ENCODE results near the gene RNF212.

DNA sequence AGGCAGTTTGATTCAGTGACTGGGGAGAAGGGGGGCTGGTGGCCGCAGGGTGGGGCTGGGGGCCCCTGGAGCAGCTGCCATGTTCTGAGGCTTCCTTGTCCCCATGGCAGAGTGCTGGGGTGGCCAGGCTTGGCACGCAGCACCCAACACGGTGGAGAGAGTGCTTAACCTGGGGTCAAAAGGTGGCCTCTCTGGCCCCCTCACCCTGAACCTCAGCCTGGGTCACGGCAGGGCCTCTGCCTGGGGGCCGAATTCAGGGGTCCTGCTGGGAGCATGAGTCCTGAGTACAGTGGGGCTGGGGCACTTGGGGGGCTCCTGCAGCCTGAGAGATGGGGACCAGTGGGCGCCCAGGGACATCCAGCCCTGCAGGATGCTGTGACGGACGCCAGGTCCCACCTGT, 82.0 kb downstream of the RNF212 start:
- TF ChIP-seq GLIS3 (CRISPR knock-in tag; IDR thresholded peaks at IDR 0.05) (no peak), TCF4 (CRISPR knock-in tag; IDR thresholded peaks at IDR 0.05; ENCODE audit: borderline replicate concordance) (no peak), ZNF565 (CRISPR knock-in tag; conservative IDR thresholded peaks at IDR 0.05; ENCODE audit: low read depth) (no peak), CSDC2 (CRISPR knock-in tag; IDR thresholded peaks at IDR 0.05) (no peak), ZNF70 (CRISPR knock-in tag; IDR thresholded peaks at IDR 0.05) (no peak), ISL1 (CRISPR knock-in tag; IDR thresholded peaks at IDR 0.05) (no peak), ESRRG (CRISPR knock-in tag; IDR thresholded peaks at IDR 0.05) (no peak)
- TF ChIP-seq, protein P1, sequence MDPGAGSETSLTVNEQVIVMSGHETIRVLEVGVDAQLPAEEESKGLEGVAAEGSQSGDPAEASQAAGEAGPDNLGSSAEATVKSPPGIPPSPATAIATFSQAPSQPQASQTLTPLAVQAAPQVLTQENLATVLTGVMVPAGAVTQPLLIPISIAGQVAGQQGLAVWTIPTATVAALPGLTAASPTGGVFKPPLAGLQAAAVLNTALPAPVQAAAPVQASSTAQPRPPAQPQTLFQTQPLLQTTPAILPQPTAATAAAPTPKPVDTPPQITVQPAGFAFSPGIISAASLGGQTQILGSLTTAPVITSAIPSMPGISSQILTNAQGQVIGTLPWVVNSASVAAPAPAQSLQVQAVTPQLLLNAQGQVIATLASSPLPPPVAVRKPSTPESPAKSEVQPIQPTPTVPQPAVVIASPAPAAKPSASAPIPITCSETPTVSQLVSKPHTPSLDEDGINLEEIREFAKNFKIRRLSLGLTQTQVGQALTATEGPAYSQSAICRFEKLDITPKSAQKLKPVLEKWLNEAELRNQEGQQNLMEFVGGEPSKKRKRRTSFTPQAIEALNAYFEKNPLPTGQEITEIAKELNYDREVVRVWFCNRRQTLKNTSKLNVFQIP (CRISPR knock-in tag; IDR thresholded peaks at IDR 0.05; ENCODE audit: borderline replicate concordance, low read depth): no peak
- TF ChIP-seq, protein P2, sequence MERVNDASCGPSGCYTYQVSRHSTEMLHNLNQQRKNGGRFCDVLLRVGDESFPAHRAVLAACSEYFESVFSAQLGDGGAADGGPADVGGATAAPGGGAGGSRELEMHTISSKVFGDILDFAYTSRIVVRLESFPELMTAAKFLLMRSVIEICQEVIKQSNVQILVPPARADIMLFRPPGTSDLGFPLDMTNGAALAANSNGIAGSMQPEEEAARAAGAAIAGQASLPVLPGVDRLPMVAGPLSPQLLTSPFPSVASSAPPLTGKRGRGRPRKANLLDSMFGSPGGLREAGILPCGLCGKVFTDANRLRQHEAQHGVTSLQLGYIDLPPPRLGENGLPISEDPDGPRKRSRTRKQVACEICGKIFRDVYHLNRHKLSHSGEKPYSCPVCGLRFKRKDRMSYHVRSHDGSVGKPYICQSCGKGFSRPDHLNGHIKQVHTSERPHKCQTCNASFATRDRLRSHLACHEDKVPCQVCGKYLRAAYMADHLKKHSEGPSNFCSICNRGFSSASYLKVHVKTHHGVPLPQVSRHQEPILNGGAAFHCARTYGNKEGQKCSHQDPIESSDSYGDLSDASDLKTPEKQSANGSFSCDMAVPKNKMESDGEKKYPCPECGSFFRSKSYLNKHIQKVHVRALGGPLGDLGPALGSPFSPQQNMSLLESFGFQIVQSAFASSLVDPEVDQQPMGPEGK (CRISPR knock-in tag; IDR thresholded peaks at IDR 0.05; ENCODE audit: borderline replicate concordance): no peak
